ENCODE results near the gene EPHA1. TPM values are rescaled to one million over a fixed set of nuclear protein-coding genes. Genes with fewer than 3 reads are reported as not detected.
A peak's percentile ranks its signal among the peaks of the same experiment; 100 is the strongest.

EPHA1 gene
- total and polyA plus RNA-seq, 2 donors (not counting 3 experiments of a cell fraction or from before 2014, with no cell fraction given), result 0.07 TPM; not detected in 1

GRCh38 chr7:143384661-143385631 is 23.7 kb downstream of the EPHA1 start:
- FAIRE-seq, result peak; percentile 66
- no peak for DNase-seq (ENCODE audit: low read depth, low spot score)

More at GRCh38 chr7:143384661-143385631, 23.7 kb downstream of the EPHA1 start:
- Histone ChIP-seq H3K4me1 (ENCODE audit: control insufficient read depth, extremely low read depth, insufficient read depth, low read length) (peaks cover 66% of the 10 kb centered on the region), H3K4me3 (replicated peaks in 1 of 3; ENCODE audit: insufficient read depth in 1 of 3, low read depth in 1 of 3, low read length in 3 of 3) (peak overlapping the region in 1 of 3 experiments; percentile 76), H3K36me3 (ENCODE audit: control insufficient read depth in 2 of 2, extremely low read depth in 1 of 2, insufficient read depth in 2 of 2, low read length in 2 of 2) (peaks cover 16 to 31% of the 10 kb centered on the region in 2 experiments), H3K9me1 (replicated peaks; ENCODE audit: control insufficient read depth, extremely low read depth, insufficient read depth, low read length) (no peaks in the 10 kb centered on the region), H2AFZ (ENCODE audit: low read depth, low read length) (no peak overlapping the region), H3K4me2 (ENCODE audit: insufficient read depth, low read length) (peak overlapping the region; percentile 74), H3K9ac (replicated peaks; ENCODE audit: extremely low read depth, insufficient read depth, low read length) (peak overlapping the region; percentile 43), H3K9me3 (replicated peaks; ENCODE audit: control insufficient read depth, insufficient read depth, low read length) (no peaks in the 10 kb centered on the region), H3K79me2 (ENCODE audit: control insufficient read depth, insufficient read depth, low read length) (peaks cover 88% of the 10 kb centered on the region), H3K27me3 (ENCODE audit: control insufficient read depth in 2 of 2, insufficient read depth in 2 of 2, low read length in 2 of 2) (no peaks in the 10 kb centered on the region), H3K27ac (ENCODE audit: insufficient read depth, low read depth, low read length) (peak overlapping the region; percentile 11), H4K20me1 (replicated peaks; ENCODE audit: control insufficient read depth, extremely low read depth, insufficient read depth, low read length) (no peaks in the 10 kb centered on the region)
- ChIA-PET POLR2A (interaction anchor here (0.9 to 1.7 kb wide), 7 partner anchors 8 to 145 kb away, joined by 3 to 10 read pairs (median 4); partner anchors contain the start of gene CASP2), CTCF (interaction anchor here (0.6 to 2.2 kb wide), 7 partner anchors 8 to 144 kb away, joined by 3 to 11 read pairs (median 4); no protein-coding TSS in a partner anchor)
- no peak for TF ChIP-seq CTCF (IDR thresholded peaks at IDR 0.05; ENCODE audit: extremely low read depth in 1 of 2, insufficient read depth in 1 of 2, low read depth in 1 of 2, low read length in 2 of 2)
- peak; percentile 75 for TF ChIP-seq POLR2A (IDR thresholded peaks at IDR 0.05; ENCODE audit: low read depth, low read length)
- TF ChIP-seq MAX (IDR thresholded peaks at IDR 0.05; ENCODE audit: insufficient read depth, insufficient read length), result no peak
- no peak for TF ChIP-seq EZH2 (IDR thresholded peaks at IDR 0.05; ENCODE audit: borderline replicate concordance, low read depth, low read length, severe bottlenecking)
- TF ChIP-seq POLR2AphosphoS5 (IDR thresholded peaks at IDR 0.05; ENCODE audit: insufficient read depth, low read depth, low read length), result peak; percentile 59
- dilution Hi-C loops (cut with MboI; ENCODE audit: extremely low pct_ligation_motif_present, low sequenced_read_pairs) (loop anchor here (25.0 kb wide), 1 partner anchor 127 kb away; no protein-coding TSS in a partner anchor), intact Hi-C loops (cut with micrococcal nuclease) (loop anchor here (5.0 kb wide), 1 partner anchor 112 kb away; no protein-coding TSS in a partner anchor)
- BruUV-seq (replicated peaks), result no TSS peak

Data from endothelial cell of umbilical vein (primary cell).